ENCODE results near the gene LRRC8A.

DNA sequence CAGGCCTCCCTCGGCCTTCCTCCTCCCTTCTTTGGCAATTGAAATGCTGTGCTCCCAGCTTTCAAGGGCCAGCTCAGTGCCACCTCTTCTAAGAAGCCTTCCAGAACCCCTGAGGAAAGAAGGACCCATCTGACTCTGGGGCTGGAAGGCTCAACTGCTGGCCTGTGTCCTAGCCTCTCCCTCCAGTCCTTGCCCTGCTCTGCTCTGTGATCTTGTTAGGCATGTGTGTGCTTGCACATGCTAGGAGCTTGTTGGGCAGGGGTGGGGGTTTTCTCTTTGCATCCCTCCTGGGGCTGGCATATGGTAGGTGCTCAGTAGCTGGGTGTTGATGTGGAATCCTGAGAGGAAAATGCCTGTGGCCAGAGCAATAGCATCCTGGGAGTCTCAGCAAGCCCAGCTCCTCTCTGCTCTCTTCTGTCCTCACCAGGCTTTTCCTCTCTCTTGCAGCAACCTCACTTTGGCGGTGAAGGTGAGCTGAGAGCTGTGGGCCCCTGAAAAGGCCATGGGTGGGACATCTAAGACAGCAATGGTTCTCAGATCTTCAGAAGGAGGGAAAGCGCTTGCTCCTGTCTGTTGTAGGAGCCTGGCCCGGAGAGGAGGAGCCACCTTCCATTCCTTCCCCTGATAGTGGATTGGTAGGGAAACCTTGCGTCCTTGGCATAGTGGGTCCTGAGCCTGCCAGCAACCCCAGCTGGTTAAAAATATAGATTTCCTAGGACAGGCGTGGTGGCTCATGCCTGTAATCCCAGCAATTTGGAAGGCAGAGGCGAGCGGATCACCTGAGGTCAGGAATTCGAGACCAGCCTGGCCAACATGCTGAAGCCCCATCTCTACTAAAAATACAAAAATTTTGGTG lies 55.6 kb downstream of the LRRC8A start:
- TF ChIP-seq, protein P1, sequence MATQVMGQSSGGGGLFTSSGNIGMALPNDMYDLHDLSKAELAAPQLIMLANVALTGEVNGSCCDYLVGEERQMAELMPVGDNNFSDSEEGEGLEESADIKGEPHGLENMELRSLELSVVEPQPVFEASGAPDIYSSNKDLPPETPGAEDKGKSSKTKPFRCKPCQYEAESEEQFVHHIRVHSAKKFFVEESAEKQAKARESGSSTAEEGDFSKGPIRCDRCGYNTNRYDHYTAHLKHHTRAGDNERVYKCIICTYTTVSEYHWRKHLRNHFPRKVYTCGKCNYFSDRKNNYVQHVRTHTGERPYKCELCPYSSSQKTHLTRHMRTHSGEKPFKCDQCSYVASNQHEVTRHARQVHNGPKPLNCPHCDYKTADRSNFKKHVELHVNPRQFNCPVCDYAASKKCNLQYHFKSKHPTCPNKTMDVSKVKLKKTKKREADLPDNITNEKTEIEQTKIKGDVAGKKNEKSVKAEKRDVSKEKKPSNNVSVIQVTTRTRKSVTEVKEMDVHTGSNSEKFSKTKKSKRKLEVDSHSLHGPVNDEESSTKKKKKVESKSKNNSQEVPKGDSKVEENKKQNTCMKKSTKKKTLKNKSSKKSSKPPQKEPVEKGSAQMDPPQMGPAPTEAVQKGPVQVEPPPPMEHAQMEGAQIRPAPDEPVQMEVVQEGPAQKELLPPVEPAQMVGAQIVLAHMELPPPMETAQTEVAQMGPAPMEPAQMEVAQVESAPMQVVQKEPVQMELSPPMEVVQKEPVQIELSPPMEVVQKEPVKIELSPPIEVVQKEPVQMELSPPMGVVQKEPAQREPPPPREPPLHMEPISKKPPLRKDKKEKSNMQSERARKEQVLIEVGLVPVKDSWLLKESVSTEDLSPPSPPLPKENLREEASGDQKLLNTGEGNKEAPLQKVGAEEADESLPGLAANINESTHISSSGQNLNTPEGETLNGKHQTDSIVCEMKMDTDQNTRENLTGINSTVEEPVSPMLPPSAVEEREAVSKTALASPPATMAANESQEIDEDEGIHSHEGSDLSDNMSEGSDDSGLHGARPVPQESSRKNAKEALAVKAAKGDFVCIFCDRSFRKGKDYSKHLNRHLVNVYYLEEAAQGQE (IDR thresholded peaks at IDR 0.05; ENCODE audit: insufficient read depth in 1 of 2, low read depth in 2 of 2, low read length in 1 of 2): no peak
- TF ChIP-seq, protein P2, sequence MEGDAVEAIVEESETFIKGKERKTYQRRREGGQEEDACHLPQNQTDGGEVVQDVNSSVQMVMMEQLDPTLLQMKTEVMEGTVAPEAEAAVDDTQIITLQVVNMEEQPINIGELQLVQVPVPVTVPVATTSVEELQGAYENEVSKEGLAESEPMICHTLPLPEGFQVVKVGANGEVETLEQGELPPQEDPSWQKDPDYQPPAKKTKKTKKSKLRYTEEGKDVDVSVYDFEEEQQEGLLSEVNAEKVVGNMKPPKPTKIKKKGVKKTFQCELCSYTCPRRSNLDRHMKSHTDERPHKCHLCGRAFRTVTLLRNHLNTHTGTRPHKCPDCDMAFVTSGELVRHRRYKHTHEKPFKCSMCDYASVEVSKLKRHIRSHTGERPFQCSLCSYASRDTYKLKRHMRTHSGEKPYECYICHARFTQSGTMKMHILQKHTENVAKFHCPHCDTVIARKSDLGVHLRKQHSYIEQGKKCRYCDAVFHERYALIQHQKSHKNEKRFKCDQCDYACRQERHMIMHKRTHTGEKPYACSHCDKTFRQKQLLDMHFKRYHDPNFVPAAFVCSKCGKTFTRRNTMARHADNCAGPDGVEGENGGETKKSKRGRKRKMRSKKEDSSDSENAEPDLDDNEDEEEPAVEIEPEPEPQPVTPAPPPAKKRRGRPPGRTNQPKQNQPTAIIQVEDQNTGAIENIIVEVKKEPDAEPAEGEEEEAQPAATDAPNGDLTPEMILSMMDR (IDR thresholded peaks at IDR 0.05): no peak
